Uterus (tissue), 2 donors: ENCODE measurements around the gene HCST.

Experiments used
- CTCF ChIP-seq, 4 experiments: fragments of 200-600 bp in 2 of 4; fragments of 450-650 bp in 2 of 4; sonication (generic) in 2 of 4; IDR thresholded peaks; one replicate each; pipeline ENCODE4 v1.5.1; 2016 to 2019; ENCODE audit warnings: antibody characterized with exemption in 4 of 4, mild to moderate bottlenecking in 2 of 4, moderate library complexity in 1 of 4
- POLR2A ChIP-seq, 2 donors: fragments of 450-650 bp; IDR thresholded peaks; one replicate each; pipeline ENCODE4 v1.6.1; 2016; ENCODE audit warnings: antibody characterized with exemption in 2 of 2, mild to moderate bottlenecking in 1 of 2, moderate library complexity in 1 of 2

DNA sequence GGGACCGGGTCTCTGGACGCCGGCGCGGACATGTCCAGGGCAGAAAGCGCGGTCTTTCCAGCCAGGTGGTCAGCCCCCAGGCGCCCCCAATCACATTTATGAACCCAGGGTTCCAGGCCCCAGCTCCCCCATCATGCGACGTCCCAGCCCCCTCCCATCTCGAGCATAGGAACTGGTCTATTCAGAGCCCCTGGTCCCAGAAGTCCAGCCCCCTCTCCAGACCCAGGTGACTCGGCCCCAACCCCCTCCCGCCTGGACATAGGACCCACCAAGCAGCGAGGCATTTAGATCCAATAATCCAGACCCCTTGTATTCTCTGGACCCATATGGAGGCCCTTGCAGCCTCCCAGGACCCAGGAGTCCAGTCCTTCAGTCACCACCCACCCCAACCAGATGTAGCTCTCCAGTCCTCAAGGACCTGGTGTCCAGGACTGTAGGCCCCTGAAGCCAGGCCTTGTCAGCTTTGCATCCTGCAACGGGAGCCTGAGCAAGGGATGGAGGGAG is 33.5 kb upstream of the HCST start:
- TF ChIP-seq CTCF (IDR thresholded peaks at IDR 0.05), result no peak
- TF ChIP-seq POLR2A (IDR thresholded peaks at IDR 0.05), result no peak
